22Rv1 (cell line): Measurements from ENCODE around the gene UNC13D.
A peak's percentile ranks its signal among the peaks of the same experiment; 100 is the strongest.
"Not testable (repeated sequence)": the region's sequence is repeated elsewhere in the genome, so short reads cannot be mapped to it uniquely, and the experiment has no call there.

Experiments
- H3K27ac ChIP-seq: fragments of 450-650 bp; 2 replicates; pipeline ENCODE4 v1.5.1; 2017
- CTCF ChIP-seq: fragments of 450-650 bp; IDR thresholded peaks from 2 replicates; pipeline ENCODE4 v1.5.1; 2017; ENCODE audit warnings: mild to moderate bottlenecking
- ZFX ChIP-seq: fragments of 450-650 bp; IDR thresholded peaks from 2 replicates; pipeline ENCODE4 v1.6.1; 2017; ENCODE audit warnings: antibody characterized with exemption, borderline replicate concordance

UNC13D gene

GRCh38 chr17:75856062-75856756 lies 12.0 kb upstream of the UNC13D start:
- TF ChIP-seq ZFX: no peak
- TF ChIP-seq CTCF: peak; percentile 60
- peak overlapping the region; percentile 55 for H3K27ac ChIP-seq

GRCh38 chr17:75855310-75856061 lies 11.3 kb upstream of the UNC13D start, which contains the start of gene WBP2:
Gene WBP2 (minus strand): TSS chr17:75855335. CDS start chr17:75855297, 38 bp downstream.
- TF ChIP-seq CTCF (no peak), ZFX (no peak)
- H3K27ac ChIP-seq: peak within 1 kb of the TSS; percentile 55

GRCh38 chr17:75854881-75855309 lies 10.7 kb upstream of the UNC13D start:
- H3K27ac ChIP-seq: peak overlapping the region; percentile 54
- no peak for TF ChIP-seq CTCF
- TF ChIP-seq ZFX: no peak

DNA sequence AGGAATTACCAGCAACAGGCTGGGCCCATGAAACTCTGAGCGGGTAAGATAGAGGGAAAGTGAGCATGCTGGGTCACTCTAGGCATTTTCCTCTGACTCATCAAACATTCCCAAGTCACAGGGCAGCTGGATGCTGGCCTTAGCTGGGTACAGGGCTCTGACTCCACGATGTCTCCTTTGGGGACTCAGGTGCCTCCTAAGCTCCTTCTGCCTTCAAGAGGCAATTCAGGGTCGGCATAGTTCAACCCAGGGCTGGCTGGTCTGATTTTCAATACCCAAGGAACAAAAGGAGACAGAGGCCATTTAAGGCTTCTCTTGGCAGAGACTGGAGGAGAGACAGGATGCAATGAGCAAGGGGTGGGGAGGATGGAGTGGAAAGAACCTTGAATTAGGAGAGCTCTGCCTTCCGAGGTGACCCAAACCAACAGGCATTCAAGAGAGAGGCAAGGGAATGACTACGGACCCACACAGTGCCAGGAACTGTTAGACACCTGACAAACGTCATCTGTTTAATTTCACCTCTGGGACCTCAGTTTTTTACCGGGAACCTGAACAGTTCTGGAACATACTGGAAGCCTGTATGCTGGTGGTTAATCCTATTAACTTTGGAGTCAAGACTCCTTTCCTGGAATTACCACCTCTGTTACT lies 10.0 kb upstream of the UNC13D start:
- TF ChIP-seq ZFX (no peak), CTCF (no peak)
- H3K27ac ChIP-seq: peak overlapping the region; percentile 54

DNA sequence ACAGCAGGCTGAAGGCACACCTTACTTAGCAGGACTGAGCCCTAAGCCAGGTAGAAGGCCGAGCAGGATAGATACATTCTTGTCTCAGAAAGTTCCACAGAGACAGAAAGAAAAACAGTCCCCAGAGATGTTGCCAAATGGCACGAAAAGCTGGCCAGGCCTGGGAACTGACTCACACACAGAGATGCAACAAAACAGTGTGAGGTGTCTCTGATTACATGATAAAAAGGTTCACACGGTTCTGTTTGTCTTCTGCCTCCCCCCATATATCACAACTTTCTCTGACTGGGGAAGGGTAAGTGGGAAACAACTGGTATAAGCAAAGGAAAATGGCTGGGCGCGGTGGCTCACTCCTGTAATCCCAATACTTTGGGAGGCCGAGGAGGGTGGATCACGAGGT lies 9.2 kb upstream of the UNC13D start:
- TF ChIP-seq ZFX (no peak), CTCF (no peak)
- H3K27ac ChIP-seq: no peak overlapping the region

- not testable (repeated sequence) for H3K27ac ChIP-seq
Observed at GRCh38 chr17:75851693-75851991, 7.4 kb upstream of the UNC13D start.

DNA sequence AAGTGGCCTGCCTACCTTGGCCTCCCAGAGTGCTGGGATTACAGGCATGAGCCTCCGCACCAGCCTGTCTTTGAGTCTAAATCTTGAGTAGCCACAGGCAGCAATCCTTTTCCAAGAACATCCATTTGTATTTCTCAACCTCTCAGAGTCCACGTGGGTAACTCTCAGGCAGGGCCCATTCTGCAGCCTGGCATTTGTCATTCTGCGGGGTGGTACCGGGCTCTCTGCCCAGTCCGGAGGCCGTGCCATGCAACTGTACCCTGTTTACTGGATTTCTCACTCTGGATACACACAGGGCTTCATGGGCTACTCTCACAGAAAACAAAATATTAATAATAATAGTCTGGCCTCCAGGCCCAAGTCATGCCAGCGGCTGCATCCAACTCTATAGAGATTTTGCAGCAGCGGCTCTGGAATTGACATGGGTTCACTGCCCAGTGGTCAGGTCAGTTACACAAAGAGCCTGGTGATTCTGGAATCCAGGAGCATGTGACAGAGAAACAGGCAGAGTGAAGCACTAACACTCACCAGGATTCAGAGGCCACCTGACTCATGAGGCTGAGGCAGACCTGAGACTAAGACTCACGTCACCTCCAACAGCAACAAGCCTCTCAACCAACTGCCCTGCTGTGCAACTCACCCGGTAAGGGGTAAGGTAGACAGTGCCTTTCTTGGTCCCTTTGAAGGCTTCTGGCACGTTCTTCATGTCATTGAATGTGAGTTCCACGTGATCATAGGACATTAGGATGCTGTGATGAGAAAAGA lies 6.9 kb upstream of the UNC13D start:
- no peak overlapping the region for H3K27ac ChIP-seq
- TF ChIP-seq ZFX (no peak), CTCF (no peak)
